Measurements from ENCODE around the gene BMI1.

- TF ChIP-seq, protein P1, sequence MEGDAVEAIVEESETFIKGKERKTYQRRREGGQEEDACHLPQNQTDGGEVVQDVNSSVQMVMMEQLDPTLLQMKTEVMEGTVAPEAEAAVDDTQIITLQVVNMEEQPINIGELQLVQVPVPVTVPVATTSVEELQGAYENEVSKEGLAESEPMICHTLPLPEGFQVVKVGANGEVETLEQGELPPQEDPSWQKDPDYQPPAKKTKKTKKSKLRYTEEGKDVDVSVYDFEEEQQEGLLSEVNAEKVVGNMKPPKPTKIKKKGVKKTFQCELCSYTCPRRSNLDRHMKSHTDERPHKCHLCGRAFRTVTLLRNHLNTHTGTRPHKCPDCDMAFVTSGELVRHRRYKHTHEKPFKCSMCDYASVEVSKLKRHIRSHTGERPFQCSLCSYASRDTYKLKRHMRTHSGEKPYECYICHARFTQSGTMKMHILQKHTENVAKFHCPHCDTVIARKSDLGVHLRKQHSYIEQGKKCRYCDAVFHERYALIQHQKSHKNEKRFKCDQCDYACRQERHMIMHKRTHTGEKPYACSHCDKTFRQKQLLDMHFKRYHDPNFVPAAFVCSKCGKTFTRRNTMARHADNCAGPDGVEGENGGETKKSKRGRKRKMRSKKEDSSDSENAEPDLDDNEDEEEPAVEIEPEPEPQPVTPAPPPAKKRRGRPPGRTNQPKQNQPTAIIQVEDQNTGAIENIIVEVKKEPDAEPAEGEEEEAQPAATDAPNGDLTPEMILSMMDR (IDR thresholded peaks at IDR 0.05 in 8 of 11, conservative IDR thresholded peaks at IDR 0.05 in 3 of 11) = no peak
- TF ChIP-seq POLR2AphosphoS5 (IDR thresholded peaks at IDR 0.05) = no peak
These were observed 43.7 kb downstream of the BMI1 start for GRCh38 chr10:22364407-22365140.

All from spleen (tissue), 7 donors.